A673 (cell line): Measurements from ENCODE around the gene ELL. TPM values are rescaled to one million over a fixed set of nuclear protein-coding genes. Genes with fewer than 3 reads are reported as not detected.

Experiments used
- BruUV-seq: library from RNA; stranded (reverse); fragments of 400-500 nt; replicated peaks from 2 replicates; lab custom pipeline; 2021; lab: Mats Ljungman, UMichigan
- CTCF ChIA-PET: fragments of 300-600 bp; sonication (Branson Sonifier 250); formaldehyde crosslinking; loops from one replicate; lab custom pipeline; 2022; ENCODE audit warnings: antibody characterized with exemption; lab: Charles Lee
- POLR2A ChIA-PET: fragments of 300-600 bp; sonication (Branson Sonifier 250); formaldehyde crosslinking; loops from one replicate; lab custom pipeline; 2022; ENCODE audit warnings: antibody characterized with exemption; ENCODE audit not compliant: low non-redundant PET; lab: Charles Lee
- DNase-seq: peaks from one replicate; pipeline ENCODE4 v3.0.0-alpha.2; 2015; ENCODE audit warnings: low spot score
- H3K27ac ChIP-seq: fragments of 200-600 bp; sonication (generic); 2 replicates; pipeline ENCODE4 v1.5.1; 2016; ENCODE audit warnings: mixed run types, low read depth, mild to moderate bottlenecking, mixed read lengths, antibody characterized with exemption, low read length; ENCODE audit not compliant: poor library complexity, severe bottlenecking
- H3K27me3 ChIP-seq: fragments of 200-600 bp; sonication (generic); replicated peaks from 2 replicates; pipeline ENCODE4 v1.6.1; 2017; ENCODE audit warnings: mixed run types, low read depth, mild to moderate bottlenecking, mixed read lengths, antibody characterized with exemption, low read length; ENCODE audit not compliant: insufficient read depth, poor library complexity
- H3K36me3 ChIP-seq: fragments of 200-600 bp; sonication (generic); 2 replicates; pipeline ENCODE4 v1.6.1; 2016; ENCODE audit warnings: mixed run types, mild to moderate bottlenecking, mixed read lengths, antibody characterized with exemption, low read length; ENCODE audit not compliant: insufficient read depth, poor library complexity, severe bottlenecking
- H3K4me1 ChIP-seq: fragments of 200-600 bp; sonication (generic); 2 replicates; pipeline ENCODE4 v1.6.1; 2017; ENCODE audit warnings: mixed run types, mild to moderate bottlenecking, mixed read lengths, antibody characterized with exemption, low read length; ENCODE audit not compliant: insufficient read depth, poor library complexity, severe bottlenecking
- H3K4me3 ChIP-seq: fragments of 200-600 bp; sonication (generic); 2 replicates; pipeline ENCODE4 v1.5.1; 2016; ENCODE audit warnings: low read depth, mixed run types, mild to moderate bottlenecking, mixed read lengths, low read length; ENCODE audit not compliant: poor library complexity, severe bottlenecking
- H3K9me3 ChIP-seq: fragments of 200-600 bp; sonication (generic); 2 replicates; pipeline ENCODE4 v1.6.1; 2016; ENCODE audit warnings: mixed run types, low read depth, mild to moderate bottlenecking, mixed read lengths, antibody characterized with exemption, low read length; ENCODE audit not compliant: poor library complexity, severe bottlenecking
- CTCF ChIP-seq: fragments of 300-800, 200-600 bp; sonication (generic); conservative IDR thresholded peaks from 2 replicates; pipeline ENCODE4 v1.5.1; 2017; ENCODE audit warnings: low read depth, mild to moderate bottlenecking, antibody characterized with exemption, low read length, moderate library complexity, mixed read lengths
- EZH2 ChIP-seq: fragments of 200-600 bp; sonication (generic); IDR thresholded peaks from 2 replicates; pipeline ENCODE4 v1.6.1; 2017; ENCODE audit warnings: borderline replicate concordance, low read depth, mild to moderate bottlenecking, mixed read lengths, antibody characterized with exemption, low read length; ENCODE audit not compliant: poor library complexity, severe bottlenecking
- intact Hi-C: fragments of 100-400 bp; cut with micrococcal nuclease; formaldehyde crosslinking; loops from one replicate; pipeline ENCODE4 v1.10.0; 2022; ENCODE audit not compliant: unreplicated experiment
- total RNA-seq: library from RNA; stranded (reverse); gene quantifications from 2 replicates; pipeline ENCODE4 v1.2.3, GENCODE V29; 2021

ELL gene
- total RNA-seq, 1 experiment from 2014 or later = 16.4 TPM

DNA sequence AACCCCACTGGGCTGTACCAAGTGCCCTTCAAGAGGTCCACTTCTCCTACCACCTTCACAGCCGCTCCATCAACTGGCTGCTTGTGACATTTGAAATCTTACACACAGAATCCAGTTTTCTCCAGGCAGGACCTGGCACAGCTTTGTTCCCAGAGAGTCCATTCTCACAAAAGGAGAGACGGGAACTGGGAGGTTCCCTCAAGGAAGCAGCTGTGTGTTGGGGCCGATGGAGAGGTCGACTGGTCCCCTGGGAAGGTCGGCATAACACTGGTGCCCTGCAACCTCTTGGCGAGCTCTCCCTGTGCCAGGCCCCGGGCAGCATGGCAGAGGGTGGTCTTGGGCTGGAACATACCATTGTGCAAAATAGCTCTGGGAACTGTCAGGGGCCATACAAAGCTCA is 21.5 kb downstream of the ELL start:
- H3K9me3 ChIP-seq = no peaks in the 10 kb centered on the region
- BruUV-seq = no TSS peak
- ChIA-PET CTCF (no interaction called here), POLR2A (no interaction called here)
- no peaks in the 10 kb centered on the region for H3K36me3 ChIP-seq
- TF ChIP-seq EZH2 (no peak), CTCF (no peak)
- no peaks in the 10 kb centered on the region for H3K27me3 ChIP-seq
- H3K27ac ChIP-seq = no peak overlapping the region
- intact Hi-C loops = no loop called here
- H3K4me3 ChIP-seq = no peak overlapping the region
- DNase-seq = no peak
- peaks cover 12% of the 10 kb centered on the region for H3K4me1 ChIP-seq

- no peak for TF ChIP-seq CTCF
- TF ChIP-seq EZH2 = no peak
- ChIA-PET CTCF (no interaction called here), POLR2A (no interaction called here)
- Histone ChIP-seq H3K4me1 (peaks cover 14% of the 10 kb centered on the region), H3K4me3 (no peak overlapping the region), H3K27ac (no peak overlapping the region), H3K27me3 (no peaks in the 10 kb centered on the region), H3K36me3 (no peaks in the 10 kb centered on the region), H3K9me3 (no peaks in the 10 kb centered on the region)
- DNase-seq = no peak
- BruUV-seq = no TSS peak
- intact Hi-C loops = no loop called here
Measured at GRCh38 chr19:18499055-18499775, 22.7 kb downstream of the ELL start.

DNA sequence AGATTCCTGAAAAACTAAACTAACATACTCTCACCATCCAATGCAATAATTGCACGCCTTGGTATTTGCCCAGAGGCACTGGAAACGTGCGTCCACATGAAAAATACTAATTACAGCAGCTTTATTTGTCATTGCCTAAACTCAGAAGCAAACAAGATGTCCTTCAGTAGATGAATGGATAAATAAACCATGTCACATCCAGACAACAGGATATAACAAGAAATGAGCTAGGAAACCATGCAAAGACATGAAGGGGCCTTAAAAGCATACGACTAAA is 25.0 kb downstream of the ELL start:
- H3K9me3 ChIP-seq = no peaks in the 10 kb centered on the region
- DNase-seq = no peak
- no peaks in the 10 kb centered on the region for H3K36me3 ChIP-seq
- no peak for TF ChIP-seq CTCF
- intact Hi-C loops = no loop called here
- peaks cover 14% of the 10 kb centered on the region for H3K4me1 ChIP-seq
- ChIA-PET POLR2A (no interaction called here), CTCF (no interaction called here)
- BruUV-seq = no TSS peak
- H3K4me3 ChIP-seq = no peak overlapping the region
- H3K27me3 ChIP-seq = no peaks in the 10 kb centered on the region
- H3K27ac ChIP-seq = no peak overlapping the region
